K562 (cell line): Measurements from ENCODE around the gene FUT2. TPM values are rescaled to one million over a fixed set of nuclear protein-coding genes. Genes with fewer than 3 reads are reported as not detected.

Experiments
- CBX2 ChIP-seq: fragments of 200-600 bp; sonication (generic); IDR thresholded peaks from one replicate; pipeline ENCODE4 v1.6.1; 2012; ENCODE audit warnings: mild to moderate bottlenecking, low read length, inconsistent platforms; ENCODE audit not compliant: insufficient read depth, poor library complexity, severe bottlenecking
- DACH1 ChIP-seq: fragments of 450-650 bp; IDR thresholded peaks from 2 replicates; pipeline ENCODE4 v1.6.1; 2018; ENCODE audit not compliant: partially characterized antibody
- GATAD2B ChIP-seq: fragments of 450-650 bp; IDR thresholded peaks from 2 replicates; pipeline ENCODE4 v1.6.1; 2017; ENCODE audit warnings: mild to moderate bottlenecking, borderline replicate concordance
- HDAC2 ChIP-seq: fragments of 450-650 bp; IDR thresholded peaks from 2 replicates; pipeline ENCODE4 v1.6.1; 2016; ENCODE audit warnings: mild to moderate bottlenecking
- HNRNPUL1 ChIP-seq: fragments of 200-400 bp; formaldehyde crosslinking; IDR thresholded peaks from 2 replicates; pipeline ENCODE4 v1.6.1; 2017; ENCODE audit warnings: low read length
- HOXB6 ChIP-seq: fragments of 250-450 bp; sonication (Bioruptor Pico); IDR thresholded peaks from 2 replicates; pipeline ENCODE4 v1.5.1; 2022; ENCODE audit warnings: mild to moderate bottlenecking, borderline replicate concordance
- NFRKB ChIP-seq: fragments of 450-650 bp; IDR thresholded peaks from 2 replicates; pipeline ENCODE4 v1.6.1; 2016; ENCODE audit warnings: low read depth
- PURB ChIP-seq: sonication (generic); formaldehyde crosslinking; IDR thresholded peaks from 2 replicates; pipeline ENCODE4 v1.9.0; 2021; ENCODE audit warnings: low read depth, mild to moderate bottlenecking, missing genetic modification reagents
- RAD21 ChIP-seq, 2 experiments: fragments of 250-450 bp in 1 of 2; fragments of 450-650 bp in 1 of 2; sonication (Bioruptor Pico) in 1 of 2; formaldehyde crosslinking in 1 of 2; IDR thresholded peaks in 1 of 2; conservative IDR thresholded peaks in 1 of 2; 2 replicates each; pipeline versions ENCODE4 v1.4.0 to v1.8.0; 2020 to 2022; ENCODE audit warnings: mild to moderate bottlenecking in 2 of 2, moderate library complexity in 1 of 2
- RBBP5 ChIP-seq: fragments of 200-600 bp; sonication (generic); IDR thresholded peaks from 2 replicates; pipeline ENCODE4 v1.6.1; 2012; ENCODE audit warnings: borderline replicate concordance, mild to moderate bottlenecking, low read length, control low read depth, inconsistent platforms; ENCODE audit not compliant: insufficient read depth, poor library complexity, severe bottlenecking
- SIX5 ChIP-seq, 2 experiments: IDR thresholded peaks; 2 replicates each; pipeline ENCODE4 v1.6.1; 2011; ENCODE audit warnings: low read length in 2 of 2, borderline replicate concordance in 1 of 2, low read depth in 1 of 2, mild to moderate bottlenecking in 1 of 2, moderate library complexity in 1 of 2; ENCODE audit not compliant: insufficient read depth in 1 of 2
- SRF ChIP-seq, 2 experiments: fragments of 250-450, 450-650 bp in 1 of 2; sonication (Bioruptor Pico) in 1 of 2; sonication (generic) in 1 of 2; formaldehyde crosslinking; IDR thresholded peaks; 2 replicates each; pipeline versions ENCODE4 v1.5.0 to v1.5.1; 2020 to 2022; ENCODE audit warnings: mild to moderate bottlenecking in 1 of 2, missing genetic modification reagents in 1 of 2
- STAT5B ChIP-seq: fragments of 250-450 bp; sonication (Bioruptor Pico); IDR thresholded peaks from 2 replicates; pipeline ENCODE4 v1.8.0; 2021; ENCODE audit warnings: mild to moderate bottlenecking, inconsistent platforms
- TEAD4 ChIP-seq, 2 experiments: sonication (generic) in 1 of 2; formaldehyde crosslinking in 1 of 2; IDR thresholded peaks; 2 replicates each; pipeline versions ENCODE4 v1.6.1 to v1.8.0; 2012 to 2022; ENCODE audit warnings: borderline replicate concordance in 1 of 2, inconsistent platforms in 1 of 2, low read length in 1 of 2, mild to moderate bottlenecking in 1 of 2, missing genetic modification reagents in 1 of 2
- ZBTB8A ChIP-seq: fragments of 450-650 bp; IDR thresholded peaks from 2 replicates; pipeline ENCODE4 v1.6.1; 2018; ENCODE audit warnings: mild to moderate bottlenecking, moderate library complexity; ENCODE audit not compliant: partially characterized antibody
- ZNF23 ChIP-seq: fragments of 250-450 bp; sonication (Bioruptor Pico); IDR thresholded peaks from 2 replicates; pipeline ENCODE4 v1.4.0; 2020; ENCODE audit warnings: mild to moderate bottlenecking
- ZNF239 ChIP-seq: fragments of 250-450 bp; sonication (Bioruptor Pico); IDR thresholded peaks from 2 replicates; pipeline ENCODE4 v1.4.0; 2020; ENCODE audit warnings: mild to moderate bottlenecking
- ZNF57 ChIP-seq: fragments of 450-650 bp; formaldehyde crosslinking; IDR thresholded peaks from 2 replicates; pipeline ENCODE4 v1.4.0; 2020; ENCODE audit warnings: mild to moderate bottlenecking, moderate library complexity
- ZNF77 ChIP-seq: fragments of 250-450 bp; sonication (Bioruptor Pico); IDR thresholded peaks from 2 replicates; pipeline ENCODE4 v1.5.0; 2020
- polyA plus RNA-seq, 8 experiments: library from polyadenylated mRNA; depleted of rRNA in 4 of 8; stranded (reverse) in 5 of 8; unstranded in 3 of 8; fragments of >200 nt; fragmentation: Nextera tagmentation in 2 of 8; fragmentation: Illumina TruSeq in 1 of 8; extraction: Ambion mirVana in 2 of 8; extraction: Trizol in 1 of 8; gene quantifications; 2 replicates each; pipeline versions ENCODE4 v1.2.1 to v1.2.3, GENCODE V29; 2011 to 2014; ENCODE audit warnings: inconsistent platforms in 1 of 8, missing spikeins in 1 of 8
- total RNA-seq, 7 experiments: library from RNA; depleted of rRNA in 6 of 7; stranded (reverse); fragments of >200 nt in 6 of 7; fragmentation: Illumina TruSeq in 2 of 7; extraction: Trizol in 2 of 7; gene quantifications; 2 replicates each; pipeline versions ENCODE4 v1.2.1 to v1.2.3, GENCODE V29; 2011 to 2021; ENCODE audit warnings: low replicate concordance in 1 of 7
- TF ChIP-seq, protein P1 (sequence below): fragments of 450-650 bp; formaldehyde crosslinking; IDR thresholded peaks from 2 replicates; pipeline ENCODE4 v1.4.0; 2022; ENCODE audit warnings: missing genetic modification characterization
- TF ChIP-seq, protein P2 (sequence below): fragments of 250-450 bp; sonication (Bioruptor Pico); IDR thresholded peaks from 2 replicates; pipeline ENCODE4 v1.8.0; 2022; ENCODE audit warnings: moderate library complexity, mild to moderate bottlenecking, inconsistent platforms
- TF ChIP-seq, protein P3 (sequence below): fragments of 450-650 bp; formaldehyde crosslinking; IDR thresholded peaks from 2 replicates; pipeline ENCODE4 v1.4.0; 2020; ENCODE audit warnings: mild to moderate bottlenecking
- TF ChIP-seq, protein P4 (sequence below): sonication (generic); formaldehyde crosslinking; IDR thresholded peaks from 2 replicates; pipeline ENCODE4 v1.8.1; 2022; ENCODE audit warnings: missing genetic modification reagents

Gene FUT2
- total and polyA plus RNA-seq, 9 of the 15 experiments (the other 6 are each of a cell fraction or from before 2014, with no cell fraction given): 0.03 to 0.04 TPM; not detected in 7

DNA sequence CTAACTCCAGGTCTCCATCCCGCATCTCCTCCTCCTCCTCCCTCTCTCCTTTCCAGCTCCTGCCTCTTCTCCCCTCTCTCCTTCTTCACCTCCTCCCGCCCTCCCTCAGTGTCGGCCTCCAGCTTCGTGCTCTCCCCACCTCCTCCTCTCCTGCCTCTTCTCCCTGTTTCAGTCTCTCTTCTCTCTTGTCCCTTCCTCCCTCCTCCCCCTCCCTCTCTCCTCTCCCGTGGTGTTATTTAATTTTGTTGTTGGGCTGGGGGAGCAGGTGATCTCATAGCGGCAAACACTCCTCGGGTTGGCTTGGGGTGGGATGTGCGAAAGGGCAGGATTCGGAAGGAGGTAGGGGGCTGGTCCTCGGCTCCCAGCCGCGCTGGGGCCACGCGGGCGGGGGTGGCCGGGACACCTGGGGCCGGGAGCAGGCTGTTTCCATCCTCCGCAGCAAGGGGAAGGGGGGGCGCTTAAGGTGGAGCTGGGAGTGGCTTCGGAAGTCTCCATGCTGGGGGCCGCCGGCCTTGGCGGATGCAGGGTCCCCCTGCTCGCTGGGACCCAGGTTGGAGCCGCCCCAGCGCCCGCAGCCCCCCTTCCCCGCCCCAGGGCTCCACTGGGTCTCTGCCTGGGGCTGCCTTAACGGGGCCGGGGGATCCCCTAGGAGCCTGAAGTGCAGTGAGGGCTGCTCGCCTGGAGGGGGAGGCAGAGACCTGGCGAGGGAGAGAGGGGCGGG lies 49.6 kb upstream of the FUT2 start, which contains the start of gene CA11 (continued):
- TF ChIP-seq, protein P1, sequence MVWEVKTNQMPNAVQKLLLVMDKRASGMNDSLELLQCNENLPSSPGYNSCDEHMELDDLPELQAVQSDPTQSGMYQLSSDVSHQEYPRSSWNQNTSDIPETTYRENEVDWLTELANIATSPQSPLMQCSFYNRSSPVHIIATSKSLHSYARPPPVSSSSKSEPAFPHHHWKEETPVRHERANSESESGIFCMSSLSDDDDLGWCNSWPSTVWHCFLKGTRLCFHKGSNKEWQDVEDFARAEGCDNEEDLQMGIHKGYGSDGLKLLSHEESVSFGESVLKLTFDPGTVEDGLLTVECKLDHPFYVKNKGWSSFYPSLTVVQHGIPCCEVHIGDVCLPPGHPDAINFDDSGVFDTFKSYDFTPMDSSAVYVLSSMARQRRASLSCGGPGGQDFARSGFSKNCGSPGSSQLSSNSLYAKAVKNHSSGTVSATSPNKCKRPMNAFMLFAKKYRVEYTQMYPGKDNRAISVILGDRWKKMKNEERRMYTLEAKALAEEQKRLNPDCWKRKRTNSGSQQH (CRISPR knock-in tag): peak; percentile 85; the same call in 1 of the 2 replicates
- TF ChIP-seq NFRKB: peak; percentile 79
- no peak for TF ChIP-seq HOXB6 (CRISPR knock-in tag)
- no peak for TF ChIP-seq ZNF23 (CRISPR knock-in tag)
- TF ChIP-seq RAD21 (CRISPR knock-in tag; conservative IDR thresholded peaks at IDR 0.05 in 1 of 2, IDR thresholded peaks at IDR 0.05 in 1 of 2): peak; percentile 89 to 95
- TF ChIP-seq, protein P2, sequence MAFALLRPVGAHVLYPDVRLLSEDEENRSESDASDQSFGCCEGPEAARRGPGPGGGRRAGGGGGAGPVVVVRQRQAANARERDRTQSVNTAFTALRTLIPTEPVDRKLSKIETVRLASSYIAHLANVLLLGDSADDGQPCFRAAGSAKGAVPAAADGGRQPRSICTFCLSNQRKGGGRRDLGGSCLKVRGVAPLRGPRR (CRISPR knock-in tag): no peak
- TF ChIP-seq STAT5B: no peak
- no peak for TF ChIP-seq RBBP5
- TF ChIP-seq ZNF239 (CRISPR knock-in tag): no peak
- TF ChIP-seq ZNF77 (CRISPR knock-in tag): no peak
- no peak for TF ChIP-seq TEAD4 (IDR thresholded peaks at IDR 0.05; ENCODE audit: low read length)
- TF ChIP-seq TEAD4 (CRISPR knock-in tag; IDR thresholded peaks at IDR 0.05; ENCODE audit: borderline replicate concordance): no peak
- TF ChIP-seq ZBTB8A: no peak
- TF ChIP-seq, protein P3, sequence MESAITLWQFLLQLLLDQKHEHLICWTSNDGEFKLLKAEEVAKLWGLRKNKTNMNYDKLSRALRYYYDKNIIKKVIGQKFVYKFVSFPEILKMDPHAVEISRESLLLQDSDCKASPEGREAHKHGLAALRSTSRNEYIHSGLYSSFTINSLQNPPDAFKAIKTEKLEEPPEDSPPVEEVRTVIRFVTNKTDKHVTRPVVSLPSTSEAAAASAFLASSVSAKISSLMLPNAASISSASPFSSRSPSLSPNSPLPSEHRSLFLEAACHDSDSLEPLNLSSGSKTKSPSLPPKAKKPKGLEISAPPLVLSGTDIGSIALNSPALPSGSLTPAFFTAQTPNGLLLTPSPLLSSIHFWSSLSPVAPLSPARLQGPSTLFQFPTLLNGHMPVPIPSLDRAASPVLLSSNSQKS (CRISPR knock-in tag): no peak
- no peak for TF ChIP-seq GATAD2B
- no peak for TF ChIP-seq CBX2
- TF ChIP-seq DACH1: no peak
- no peak for TF ChIP-seq HNRNPUL1
- no peak for TF ChIP-seq ZNF57 (CRISPR knock-in tag)
- TF ChIP-seq HDAC2: peak; percentile 70
- TF ChIP-seq, protein P4, sequence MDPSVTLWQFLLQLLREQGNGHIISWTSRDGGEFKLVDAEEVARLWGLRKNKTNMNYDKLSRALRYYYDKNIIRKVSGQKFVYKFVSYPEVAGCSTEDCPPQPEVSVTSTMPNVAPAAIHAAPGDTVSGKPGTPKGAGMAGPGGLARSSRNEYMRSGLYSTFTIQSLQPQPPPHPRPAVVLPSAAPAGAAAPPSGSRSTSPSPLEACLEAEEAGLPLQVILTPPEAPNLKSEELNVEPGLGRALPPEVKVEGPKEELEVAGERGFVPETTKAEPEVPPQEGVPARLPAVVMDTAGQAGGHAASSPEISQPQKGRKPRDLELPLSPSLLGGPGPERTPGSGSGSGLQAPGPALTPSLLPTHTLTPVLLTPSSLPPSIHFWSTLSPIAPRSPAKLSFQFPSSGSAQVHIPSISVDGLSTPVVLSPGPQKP (CRISPR knock-in tag): no peak
- peak in 1 of 2 experiments; percentile 50; a peak in 1 of 4 replicates for TF ChIP-seq SRF (CRISPR knock-in tag; IDR thresholded peaks at IDR 0.05)
- TF ChIP-seq SIX5 (IDR thresholded peaks at IDR 0.05; ENCODE audit: borderline replicate concordance in 1 of 2, insufficient read depth in 1 of 2, low read depth in 1 of 2, low read length in 2 of 2): no peak
- TF ChIP-seq PURB (CRISPR knock-in tag): no peak
